Esophagus (tissue), 2 donors: ENCODE measurements around the gene RNF187. TPM values are rescaled to one million over a fixed set of nuclear protein-coding genes. Genes with fewer than 3 reads are reported as not detected.

Experiments used
- H3K27ac ChIP-seq, 2 donors: one replicate each; pipeline ENCODE4 v1.5.1; 2013; ENCODE audit warnings: low read depth in 2 of 2, mild to moderate bottlenecking in 2 of 2, inconsistent platforms in 1 of 2, low read length in 1 of 2, moderate library complexity in 1 of 2
- H3K27me3 ChIP-seq, 2 donors: one replicate each; pipeline ENCODE4 v1.6.1; 2013; ENCODE audit warnings: low read length in 2 of 2, control low read depth in 1 of 2, mild to moderate bottlenecking in 1 of 2; ENCODE audit not compliant: insufficient read depth in 2 of 2, control insufficient read depth in 1 of 2
- H3K36me3 ChIP-seq, 2 donors: one replicate each; pipeline ENCODE4 v1.6.1; 2013; ENCODE audit warnings: low read length in 1 of 2; ENCODE audit not compliant: control insufficient read depth in 2 of 2, insufficient read depth in 2 of 2
- H3K4me1 ChIP-seq, 2 donors: one replicate each; pipeline ENCODE4 v1.6.1; 2013; ENCODE audit warnings: low read length in 1 of 2; ENCODE audit not compliant: control insufficient read depth in 2 of 2, insufficient read depth in 2 of 2
- H3K4me3 ChIP-seq, 2 donors: one replicate each; pipeline ENCODE4 v1.5.1; 2013; ENCODE audit warnings: low read length in 2 of 2, mild to moderate bottlenecking in 2 of 2, low read depth in 1 of 2, moderate library complexity in 1 of 2
- H3K9me3 ChIP-seq, 2 donors: one replicate each; pipeline ENCODE4 v1.6.1; 2013; ENCODE audit warnings: mild to moderate bottlenecking in 2 of 2, low read depth in 1 of 2, low read length in 1 of 2, moderate library complexity in 1 of 2; ENCODE audit not compliant: control insufficient read depth in 2 of 2, insufficient read depth in 1 of 2
- WGBS, 2 donors: extraction: QIAGEN DNeasy Blood & Tissue Kit; methylation state at CpG; one replicate each; pipeline ENCODE4 v1.1.7; 2013; 5-methylcytosine and 5-hydroxymethylcytosine counted together
- polyA plus RNA-seq, 2 donors: library from polyadenylated mRNA; stranded (reverse); fragments of 200-250 nt; gene quantifications; one replicate each; pipeline ENCODE4 v1.2.3, GENCODE V29; 2013
- donor health status: healthy with polysubstance abuse.
- donor health status: Bipolar disorder and iron deficiency.

The RNF187 gene
- polyA plus RNA-seq, 2 donors: 38.0 to 47.6 TPM

GRCh38 chr1:228515200-228515834, 28.1 kb downstream of the RNF187 start:
- Histone ChIP-seq H3K27ac (no peak overlapping the region), H3K27me3 (no peaks in the 10 kb centered on the region), H3K4me3 (no peak overlapping the region), H3K36me3 (peaks cover 0 to 2% of the 10 kb centered on the region in 2 donors), H3K4me1 (no peaks in the 10 kb centered on the region), H3K9me3 (no peaks in the 10 kb centered on the region)
- 38 to 53% methylated on average over 2 of the region's 2 CpGs for WGBS, 2 donors

GRCh38 chr1:228517655-228518054, 30.5 kb downstream of the RNF187 start:
- Histone ChIP-seq H3K27ac (no peak overlapping the region), H3K36me3 (no peaks in the 10 kb centered on the region), H3K9me3 (no peaks in the 10 kb centered on the region), H3K4me3 (no peak overlapping the region), H3K27me3 (no peaks in the 10 kb centered on the region), H3K4me1 (no peaks in the 10 kb centered on the region)
- WGBS, 2 donors: 48% methylated on average over 2 of the region's 2 CpGs

GRCh38 chr1:228527596-228527995, 40.4 kb downstream of the RNF187 start:
- Histone ChIP-seq H3K27me3 (no peaks in the 10 kb centered on the region), H3K4me3 (no peak overlapping the region), H3K9me3 (no peaks in the 10 kb centered on the region), H3K4me1 (peaks cover 0 to 2% of the 10 kb centered on the region in 2 donors), H3K36me3 (no peaks in the 10 kb centered on the region), H3K27ac (no peak overlapping the region)
- 22 to 33% methylated on average over 5 of the region's 5 CpGs for WGBS, 2 donors

GRCh38 chr1:228528612-228529011, 41.4 kb downstream of the RNF187 start:
- 62 to 63% methylated on average over 2 of the region's 2 CpGs for WGBS, 2 donors
- Histone ChIP-seq H3K36me3 (no peaks in the 10 kb centered on the region), H3K4me3 (no peak overlapping the region), H3K27me3 (no peaks in the 10 kb centered on the region), H3K4me1 (peaks cover 0 to 2% of the 10 kb centered on the region in 2 donors), H3K9me3 (peaks cover 0 to 2% of the 10 kb centered on the region in 2 donors), H3K27ac (no peak overlapping the region)

GRCh38 chr1:228530086-228530758, 43.0 kb downstream of the RNF187 start:
- peaks cover 0 to 2% of the 10 kb centered on the region in 2 donors for H3K4me1 ChIP-seq
- no peak overlapping the region for H3K27ac ChIP-seq
- H3K4me3 ChIP-seq: no peak overlapping the region
- no peaks in the 10 kb centered on the region for H3K36me3 ChIP-seq
- no peaks in the 10 kb centered on the region for H3K27me3 ChIP-seq
- peaks cover 0 to 2% of the 10 kb centered on the region in 2 donors for H3K9me3 ChIP-seq
- WGBS, 2 donors: 74 to 78% methylated on average over 3 of the region's 3 CpGs

- Histone ChIP-seq H3K27ac (no peak overlapping the region), H3K27me3 (no peaks in the 10 kb centered on the region)
- 71 to 78% methylated on average over 5 of the region's 5 CpGs for WGBS, 2 donors
These were observed 44.0 kb downstream of the RNF187 start for GRCh38 chr1:228530951-228531731.

GRCh38 chr1:228538831-228539230, 51.6 kb downstream of the RNF187 start:
- no peaks in the 10 kb centered on the region for H3K4me1 ChIP-seq
- no peak overlapping the region for H3K4me3 ChIP-seq
- no peaks in the 10 kb centered on the region for H3K36me3 ChIP-seq
- 52 to 61% methylated on average over 3 of the region's 3 CpGs for WGBS, 2 donors
- H3K27me3 ChIP-seq: no peaks in the 10 kb centered on the region
- H3K9me3 ChIP-seq: peaks cover 0 to 3% of the 10 kb centered on the region in 2 donors
- H3K27ac ChIP-seq: no peak overlapping the region

More at GRCh38 chr1:228530951-228531731, 44.0 kb downstream of the RNF187 start:
- peaks cover 0 to 2% of the 10 kb centered on the region in 2 donors for H3K4me1 ChIP-seq
- H3K9me3 ChIP-seq: peaks cover 0 to 2% of the 10 kb centered on the region in 2 donors
- no peaks in the 10 kb centered on the region for H3K36me3 ChIP-seq
- H3K4me3 ChIP-seq: no peak overlapping the region

- Histone ChIP-seq H3K4me3 (no peak overlapping the region), H3K27me3 (no peaks in the 10 kb centered on the region), H3K9me3 (peaks cover 0 to 3% of the 10 kb centered on the region in 2 donors), H3K27ac (no peak overlapping the region), H3K36me3 (no peaks in the 10 kb centered on the region), H3K4me1 (no peaks in the 10 kb centered on the region)
- 65 to 66% methylated on average over 9 of the region's 9 CpGs for WGBS, 2 donors
These were observed 53.2 kb downstream of the RNF187 start for GRCh38 chr1:228540161-228540917.

- peaks cover 0 to 3% of the 10 kb centered on the region in 2 donors for H3K9me3 ChIP-seq
- H3K4me1 ChIP-seq: no peaks in the 10 kb centered on the region
- no peak overlapping the region for H3K27ac ChIP-seq
- no peaks in the 10 kb centered on the region for H3K27me3 ChIP-seq
- no peaks in the 10 kb centered on the region for H3K36me3 ChIP-seq
- WGBS, 2 donors: 70 to 76% methylated on average over 4 of the region's 4 CpGs
- H3K4me3 ChIP-seq: no peak overlapping the region
These were observed 54.5 kb downstream of the RNF187 start for GRCh38 chr1:228541725-228542124.
